ENCODE measurements around the gene CCR6.
"Not testable (repeated sequence)": the region's sequence is repeated elsewhere in the genome, so short reads cannot be mapped to it uniquely, and the experiment has no call there.

DNA sequence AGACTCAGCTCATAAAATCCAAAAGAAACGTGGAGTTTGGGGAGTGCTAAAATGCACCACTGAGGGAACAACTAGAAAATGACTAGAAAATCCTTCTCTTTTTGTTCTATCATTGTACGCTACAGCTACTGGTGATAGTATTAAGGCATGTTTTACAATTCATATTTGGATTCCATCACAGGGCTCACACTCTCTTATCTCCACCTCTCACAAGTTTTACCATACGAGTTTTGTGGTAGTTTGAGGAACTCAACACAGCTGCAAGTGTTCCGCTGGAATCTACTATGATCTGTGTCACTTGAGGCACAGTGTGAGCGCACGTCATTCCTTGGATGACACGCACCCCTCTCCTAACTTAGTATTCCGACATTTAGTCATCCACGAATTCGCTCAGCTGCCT lies 44.8 kb downstream of the CCR6 start:
- not testable (repeated sequence) for TF ChIP-seq POLR2A (IDR thresholded peaks at IDR 0.05)
- TF ChIP-seq, protein P1, sequence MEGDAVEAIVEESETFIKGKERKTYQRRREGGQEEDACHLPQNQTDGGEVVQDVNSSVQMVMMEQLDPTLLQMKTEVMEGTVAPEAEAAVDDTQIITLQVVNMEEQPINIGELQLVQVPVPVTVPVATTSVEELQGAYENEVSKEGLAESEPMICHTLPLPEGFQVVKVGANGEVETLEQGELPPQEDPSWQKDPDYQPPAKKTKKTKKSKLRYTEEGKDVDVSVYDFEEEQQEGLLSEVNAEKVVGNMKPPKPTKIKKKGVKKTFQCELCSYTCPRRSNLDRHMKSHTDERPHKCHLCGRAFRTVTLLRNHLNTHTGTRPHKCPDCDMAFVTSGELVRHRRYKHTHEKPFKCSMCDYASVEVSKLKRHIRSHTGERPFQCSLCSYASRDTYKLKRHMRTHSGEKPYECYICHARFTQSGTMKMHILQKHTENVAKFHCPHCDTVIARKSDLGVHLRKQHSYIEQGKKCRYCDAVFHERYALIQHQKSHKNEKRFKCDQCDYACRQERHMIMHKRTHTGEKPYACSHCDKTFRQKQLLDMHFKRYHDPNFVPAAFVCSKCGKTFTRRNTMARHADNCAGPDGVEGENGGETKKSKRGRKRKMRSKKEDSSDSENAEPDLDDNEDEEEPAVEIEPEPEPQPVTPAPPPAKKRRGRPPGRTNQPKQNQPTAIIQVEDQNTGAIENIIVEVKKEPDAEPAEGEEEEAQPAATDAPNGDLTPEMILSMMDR (IDR thresholded peaks at IDR 0.05) = not testable (repeated sequence)
